NCI-H1417 treated with DMSO at 0.1 percent for 48 hours (cell line): Measurements from ENCODE around the gene PPP1R3A.
"Not testable (repeated sequence)": the region's sequence is repeated elsewhere in the genome, so short reads cannot be mapped to it uniquely, and the experiment has no call there.

Experiments used
- DNase-seq: peaks from one replicate; lab custom pipeline; 2025; lab: John Stamatoyannopoulos, UW

Gene PPP1R3A, protein sequence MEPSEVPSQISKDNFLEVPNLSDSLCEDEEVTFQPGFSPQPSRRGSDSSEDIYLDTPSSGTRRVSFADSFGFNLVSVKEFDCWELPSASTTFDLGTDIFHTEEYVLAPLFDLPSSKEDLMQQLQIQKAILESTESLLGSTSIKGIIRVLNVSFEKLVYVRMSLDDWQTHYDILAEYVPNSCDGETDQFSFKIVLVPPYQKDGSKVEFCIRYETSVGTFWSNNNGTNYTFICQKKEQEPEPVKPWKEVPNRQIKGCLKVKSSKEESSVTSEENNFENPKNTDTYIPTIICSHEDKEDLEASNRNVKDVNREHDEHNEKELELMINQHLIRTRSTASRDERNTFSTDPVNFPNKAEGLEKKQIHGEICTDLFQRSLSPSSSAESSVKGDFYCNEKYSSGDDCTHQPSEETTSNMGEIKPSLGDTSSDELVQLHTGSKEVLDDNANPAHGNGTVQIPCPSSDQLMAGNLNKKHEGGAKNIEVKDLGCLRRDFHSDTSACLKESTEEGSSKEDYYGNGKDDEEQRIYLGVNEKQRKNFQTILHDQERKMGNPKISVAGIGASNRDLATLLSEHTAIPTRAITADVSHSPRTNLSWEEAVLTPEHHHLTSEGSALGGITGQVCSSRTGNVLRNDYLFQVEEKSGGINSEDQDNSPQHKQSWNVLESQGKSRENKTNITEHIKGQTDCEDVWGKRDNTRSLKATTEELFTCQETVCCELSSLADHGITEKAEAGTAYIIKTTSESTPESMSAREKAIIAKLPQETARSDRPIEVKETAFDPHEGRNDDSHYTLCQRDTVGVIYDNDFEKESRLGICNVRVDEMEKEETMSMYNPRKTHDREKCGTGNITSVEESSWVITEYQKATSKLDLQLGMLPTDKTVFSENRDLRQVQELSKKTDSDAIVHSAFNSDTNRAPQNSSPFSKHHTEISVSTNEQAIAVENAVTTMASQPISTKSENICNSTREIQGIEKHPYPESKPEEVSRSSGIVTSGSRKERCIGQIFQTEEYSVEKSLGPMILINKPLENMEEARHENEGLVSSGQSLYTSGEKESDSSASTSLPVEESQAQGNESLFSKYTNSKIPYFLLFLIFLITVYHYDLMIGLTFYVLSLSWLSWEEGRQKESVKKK

DNA sequence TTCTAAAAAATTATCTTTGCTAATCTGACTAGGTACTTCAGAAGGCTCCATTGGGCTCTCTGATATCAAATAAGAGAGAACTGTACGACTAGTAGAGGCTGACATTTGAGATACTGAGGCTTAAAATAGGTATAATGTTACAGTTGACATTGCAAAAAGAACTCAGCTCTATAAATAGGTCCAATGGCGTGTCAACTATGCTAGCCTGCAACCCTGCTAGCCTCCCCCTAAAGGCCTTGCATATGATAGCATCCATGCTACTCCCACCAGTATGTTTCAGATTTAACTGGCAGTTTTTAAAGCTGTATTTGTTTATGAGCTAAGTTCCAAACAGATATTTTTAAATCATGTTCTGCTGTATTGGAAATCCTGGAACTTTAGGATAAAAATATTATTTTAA, at the start of gene PPP1R3A:
Gene PPP1R3A (minus strand): TSS at position 64 of the 400 bp plus-strand sequence. CDS start 13 bp downstream, at position 51.
- no peak for DNase-seq

GRCh38 chr7:113963356-113963755, 44.5 kb upstream of the PPP1R3A start:
- DNase-seq, result no peak

DNA sequence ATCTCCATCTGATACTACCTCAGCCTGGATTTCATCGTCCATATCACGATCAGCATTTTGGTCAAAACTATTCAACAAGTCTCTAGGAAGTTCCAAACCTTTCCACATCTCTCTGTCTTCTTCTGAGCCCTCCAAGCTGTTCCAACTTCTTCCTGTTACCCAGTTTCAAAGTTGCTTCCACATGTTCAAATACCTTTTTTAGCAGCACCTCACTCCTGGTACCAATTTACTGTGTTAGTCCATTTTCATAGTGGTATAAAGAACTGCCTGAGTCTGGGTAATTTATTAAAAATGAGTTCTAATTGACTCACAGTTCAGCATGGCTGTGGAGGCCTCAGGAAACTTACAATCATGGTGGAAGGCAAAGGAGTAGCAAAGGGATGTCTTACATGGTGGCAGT, 41.1 kb upstream of the PPP1R3A start:
- no peak for DNase-seq

GRCh38 chr7:113955157-113955556, 36.3 kb upstream of the PPP1R3A start:
- no peak for DNase-seq

GRCh38 chr7:113953553-113953952, 34.7 kb upstream of the PPP1R3A start:
- DNase-seq, result no peak

DNA sequence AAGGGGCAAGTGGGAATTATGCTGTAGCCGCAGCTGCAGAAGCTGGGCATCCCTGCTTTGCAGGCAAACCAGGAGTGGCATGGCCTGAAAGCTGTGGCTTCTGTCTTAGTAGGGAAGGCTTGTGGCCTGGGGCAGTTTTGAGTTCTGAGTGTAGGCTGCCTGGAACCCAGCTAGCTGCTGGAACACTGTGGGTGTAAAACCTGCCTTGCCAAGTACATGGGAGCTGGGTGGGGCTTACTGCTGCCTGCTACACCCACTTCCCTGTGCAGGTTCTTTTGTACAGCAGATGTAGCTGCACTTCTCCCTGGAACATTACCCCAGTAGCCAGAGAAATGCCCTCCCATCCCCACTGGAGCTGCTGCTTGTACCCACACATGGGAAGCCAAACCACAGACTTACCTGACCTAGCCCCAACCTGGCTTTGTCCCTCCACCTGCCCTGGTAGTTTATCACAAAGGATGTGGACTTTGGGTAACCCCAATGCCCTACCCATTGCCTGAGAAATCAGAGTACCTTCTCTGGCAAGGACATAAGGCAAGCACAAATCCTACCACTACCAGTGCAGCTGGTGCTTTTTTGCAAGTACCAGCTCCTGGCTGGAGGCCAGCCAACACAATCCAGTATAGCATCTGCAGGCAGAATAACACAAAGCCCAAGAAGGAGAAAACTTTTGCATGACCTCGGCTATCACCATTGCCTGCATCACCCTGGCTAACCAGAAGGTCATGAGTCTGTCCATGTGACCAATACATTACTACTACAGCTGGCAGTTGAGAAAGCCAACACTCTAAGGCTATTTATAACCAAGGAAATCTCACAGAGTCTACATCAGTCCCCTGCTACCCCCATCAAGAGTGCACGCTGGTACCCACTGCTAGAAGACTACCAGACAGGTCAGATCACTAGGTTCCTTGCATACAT, 26.5 kb upstream of the PPP1R3A start:
- no peak for DNase-seq

- DNase-seq, result no peak
Observed at GRCh38 chr7:113936982-113937381, 18.2 kb upstream of the PPP1R3A start.

- no peak for DNase-seq
Observed at GRCh38 chr7:113936535-113936934, 17.7 kb upstream of the PPP1R3A start.

GRCh38 chr7:113929389-113929788, 10.6 kb upstream of the PPP1R3A start:
- not testable (repeated sequence) for DNase-seq

DNA sequence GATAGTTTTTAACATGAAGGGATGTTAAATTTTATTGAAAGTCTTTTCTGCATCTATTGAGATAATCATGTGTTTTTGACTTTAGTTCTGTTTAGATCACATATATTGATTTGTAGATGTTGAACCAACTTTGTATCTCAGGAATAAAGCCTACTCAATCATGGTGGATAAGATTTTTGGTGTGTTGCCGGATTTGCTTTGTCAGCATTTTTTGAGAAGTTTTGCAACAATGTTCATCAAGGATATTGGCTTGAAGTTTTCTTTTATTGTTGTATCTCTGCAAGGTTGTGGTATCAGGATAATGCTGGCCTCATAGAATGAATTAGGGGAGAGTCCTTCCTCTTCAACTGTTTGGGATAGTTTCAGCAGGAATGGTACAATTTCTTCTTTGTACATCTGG, 9.3 kb upstream of the PPP1R3A start:
- DNase-seq, result no peak

GRCh38 chr7:113922049-113922448, 3.2 kb upstream of the PPP1R3A start:
- DNase-seq, result no peak

GRCh38 chr7:113921363-113921762, 2.6 kb upstream of the PPP1R3A start:
- DNase-seq, result no peak

- DNase-seq, result no peak
Observed at GRCh38 chr7:113917840-113918239, 969 bp downstream of the PPP1R3A start.

DNA sequence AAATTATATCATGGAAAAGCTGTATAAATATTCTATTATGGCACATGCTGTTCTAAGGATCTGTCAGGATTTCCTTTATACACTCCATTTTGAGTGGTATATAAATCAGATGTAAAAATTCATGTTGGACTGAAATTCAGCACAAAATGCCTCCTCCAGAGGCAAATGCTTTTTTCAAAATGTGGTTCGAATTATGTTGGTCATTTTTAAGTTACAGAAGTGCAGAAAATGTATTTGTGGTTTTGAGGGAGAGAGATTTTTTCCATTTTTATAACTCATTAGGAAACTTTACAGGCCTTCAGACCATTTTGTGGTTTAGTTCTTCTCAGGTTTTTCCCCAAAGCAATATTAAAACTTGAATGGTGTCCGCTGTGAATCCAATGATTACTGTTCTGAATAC, 2.9 kb downstream of the PPP1R3A start:
- no peak for DNase-seq

GRCh38 chr7:113912876-113913275, 5.9 kb downstream of the PPP1R3A start:
- no peak for DNase-seq

DNA sequence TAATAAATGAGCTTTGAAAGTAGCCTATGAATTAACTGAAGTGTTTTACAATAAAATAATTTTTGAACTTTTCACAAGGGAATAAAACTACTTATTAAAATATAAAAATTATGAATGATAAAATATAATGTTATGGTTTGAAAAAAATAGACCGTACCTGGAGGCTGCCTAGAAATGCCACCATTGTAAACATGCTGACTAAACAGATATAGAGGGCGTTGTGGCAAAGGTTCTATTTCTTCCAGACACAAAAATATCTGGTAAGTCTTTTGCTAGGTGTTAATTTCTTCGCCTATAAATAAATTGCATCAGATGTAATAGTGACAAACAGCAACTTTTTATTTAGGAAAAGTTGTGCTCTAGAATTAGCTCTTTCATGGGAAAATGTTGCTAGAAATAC, 11.2 kb downstream of the PPP1R3A start:
- no peak for DNase-seq

DNA sequence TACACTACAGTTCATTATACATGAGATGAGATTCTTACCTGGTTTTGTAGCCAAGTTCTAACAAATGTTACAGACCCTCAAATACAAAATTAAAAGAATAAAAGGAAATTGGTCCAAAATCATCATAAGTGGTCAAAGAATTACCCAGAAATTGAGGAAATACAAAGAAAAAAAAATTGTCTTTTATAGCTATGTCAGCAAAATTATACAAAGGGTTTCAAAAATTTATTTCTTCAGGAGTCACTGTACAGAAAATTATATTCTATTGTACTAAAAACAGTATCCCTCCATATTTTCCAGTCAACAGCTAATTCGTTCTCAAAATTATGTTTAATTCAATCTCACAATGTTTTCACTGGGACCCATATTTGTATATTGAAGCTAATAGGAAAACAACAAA, 14.3 kb downstream of the PPP1R3A start:
- no peak for DNase-seq

GRCh38 chr7:113892818-113893217, 26.0 kb downstream of the PPP1R3A start:
- no peak for DNase-seq

GRCh38 chr7:113891828-113892227, 27.0 kb downstream of the PPP1R3A start:
- DNase-seq, result no peak

DNA sequence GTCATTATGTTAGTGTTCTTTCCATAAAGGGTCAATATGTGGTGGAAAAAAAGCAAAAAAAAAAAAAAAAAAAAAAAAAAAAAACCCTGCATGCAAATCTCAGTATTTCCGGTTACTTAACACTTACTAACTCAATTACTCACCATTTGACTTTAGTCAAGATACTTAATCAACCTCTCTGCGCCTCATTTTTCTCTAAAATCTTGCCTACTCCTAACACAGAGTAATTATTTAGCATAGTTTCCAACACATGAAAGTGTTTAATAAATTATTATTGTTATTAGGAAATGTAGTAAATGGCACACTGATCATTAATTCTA, 27.8 kb downstream of the PPP1R3A start:
- no peak for DNase-seq

- no peak for DNase-seq
Observed at GRCh38 chr7:113890331-113891030, 28.3 kb downstream of the PPP1R3A start.
